GM19193 (cell line): ENCODE data around the gene POLR3B.

Experiments
- POLR2A ChIP-seq: IDR thresholded peaks from 4 replicates; pipeline ENCODE4 v1.6.1; 2011; ENCODE audit not compliant: insufficient read depth, insufficient read length; ENCODE audit errors: extremely low read depth

Gene POLR3B

DNA sequence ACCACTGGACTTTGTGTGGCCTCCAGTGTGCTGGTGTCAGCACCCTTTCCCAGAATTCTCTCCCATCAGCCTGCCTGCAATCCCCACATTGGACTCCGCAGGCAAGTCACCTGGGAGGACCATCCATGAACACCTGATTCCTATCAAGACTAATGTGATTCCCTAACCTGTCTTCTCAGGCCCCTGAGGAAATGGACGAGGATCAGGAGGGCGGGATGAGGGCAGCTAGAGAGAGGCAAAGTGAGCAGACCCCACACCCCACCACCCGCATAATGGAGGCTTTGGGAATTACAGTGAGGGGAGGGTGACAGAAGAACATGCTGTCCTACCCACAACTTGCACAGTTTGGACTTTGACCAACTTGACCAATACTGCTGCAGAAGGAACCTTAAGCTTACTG is 164.4 kb downstream of the POLR3B start:
- TF ChIP-seq POLR2A = no peak

GRCh38 chr12:106522708-106523107 is 165.2 kb downstream of the POLR3B start:
- TF ChIP-seq POLR2A = no peak

DNA sequence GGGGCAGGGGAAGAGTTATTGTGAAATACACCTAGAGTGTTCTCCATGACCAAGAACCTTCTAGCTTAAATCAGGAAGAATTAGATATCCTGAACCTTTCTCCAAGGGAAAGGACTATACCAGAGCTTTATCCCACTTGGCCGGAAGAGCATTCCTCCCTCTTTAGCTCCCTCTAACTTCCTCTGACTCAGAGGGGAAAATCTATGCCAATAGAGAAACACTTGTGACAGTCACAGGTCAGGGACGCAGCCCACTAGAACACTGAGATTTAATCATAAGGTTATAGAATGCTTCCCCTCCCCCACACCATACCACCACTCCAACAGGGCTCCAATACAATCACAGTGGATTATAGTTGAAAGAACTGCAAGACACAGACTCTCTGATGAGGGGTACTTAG is 169.8 kb downstream of the POLR3B start:
- no peak for TF ChIP-seq POLR2A

GRCh38 chr12:106541201-106541600 is 183.7 kb downstream of the POLR3B start:
- TF ChIP-seq POLR2A = no peak

DNA sequence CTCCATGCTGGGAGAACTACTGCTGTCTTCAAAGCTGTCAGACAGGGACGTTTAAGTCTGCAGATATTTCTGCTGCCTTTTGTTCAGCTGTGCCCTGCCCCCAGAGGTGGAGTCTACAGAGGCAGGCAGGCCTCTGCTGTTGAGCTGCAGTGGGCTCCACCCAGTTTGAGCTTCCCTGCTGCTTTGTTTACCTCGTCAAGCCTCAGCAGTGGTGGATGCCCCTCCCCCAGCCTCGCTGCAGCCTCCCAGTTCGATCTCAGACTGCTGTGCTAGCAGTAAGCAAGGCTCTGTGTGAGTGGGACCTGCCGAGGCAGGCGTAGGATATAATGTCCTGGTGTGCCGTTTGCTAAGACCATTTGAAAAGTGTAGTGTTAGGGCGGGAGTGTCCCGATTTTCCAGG is 193.9 kb downstream of the POLR3B start:
- no peak for TF ChIP-seq POLR2A

DNA sequence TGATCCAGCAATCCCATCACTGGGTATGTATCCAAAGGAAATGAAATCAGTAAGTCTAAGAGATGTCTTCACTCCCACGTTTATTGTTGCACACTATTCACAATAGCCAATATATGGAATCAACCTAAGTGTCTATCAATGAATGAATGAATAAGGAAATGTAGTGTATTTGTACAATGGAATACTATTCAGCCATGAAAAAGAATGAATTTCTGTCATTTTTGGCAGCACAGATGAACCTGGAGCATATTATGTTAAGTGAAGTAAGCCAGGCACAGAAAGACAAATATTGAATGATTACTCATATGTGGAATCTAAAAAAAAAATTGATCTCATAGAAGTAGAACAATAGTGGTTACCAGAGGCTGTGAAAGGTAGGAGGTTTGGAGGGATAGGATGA is 194.7 kb downstream of the POLR3B start:
- TF ChIP-seq POLR2A = no peak
